Raji (cell line): ENCODE measurements around the gene UFD1.

Source experiments
- POLR2A ChIP-seq: IDR thresholded peaks from 2 replicates; pipeline ENCODE4 v1.6.1; 2011; ENCODE audit warnings: low read depth, low read length, control low read depth; ENCODE audit not compliant: insufficient read depth

UFD1 gene

DNA sequence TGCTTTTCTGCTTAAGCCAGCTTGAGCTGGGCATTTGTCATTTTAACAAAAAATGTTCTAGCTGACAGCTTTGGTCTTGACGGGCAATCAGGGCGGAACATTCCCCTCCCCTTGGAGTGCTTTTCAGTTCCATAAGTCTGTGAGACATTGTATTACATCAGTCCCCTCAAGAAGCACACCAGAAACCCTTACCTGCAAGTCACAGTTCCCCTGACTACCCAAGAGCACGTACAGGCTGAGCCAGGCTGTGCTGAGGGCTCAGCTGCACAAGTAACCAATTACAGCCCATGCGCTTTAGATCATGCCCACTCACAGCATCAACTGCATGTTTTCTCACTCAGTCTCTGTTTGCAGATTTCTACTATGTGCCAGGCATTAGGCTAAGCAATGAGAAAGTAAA, 66.5 kb downstream of the UFD1 start:
- no peak for TF ChIP-seq POLR2A

DNA sequence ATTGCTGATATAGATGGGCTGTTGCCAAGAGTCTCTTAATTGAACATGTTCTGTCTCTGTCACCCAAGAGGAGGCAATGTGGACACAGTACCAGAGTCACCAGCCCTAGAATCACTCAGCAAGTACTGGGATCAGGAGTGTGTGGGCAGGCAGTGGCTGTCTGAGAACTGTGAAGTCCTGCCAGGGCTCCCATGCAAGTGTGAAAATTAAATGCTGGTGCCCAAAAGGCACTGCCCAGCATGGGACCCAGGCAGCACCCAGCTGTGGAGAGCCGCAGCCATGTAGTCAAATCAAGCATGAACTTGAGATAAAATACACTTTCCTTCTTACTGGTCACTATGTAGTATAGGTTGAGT, 67.3 kb downstream of the UFD1 start:
- TF ChIP-seq POLR2A, result no peak

DNA sequence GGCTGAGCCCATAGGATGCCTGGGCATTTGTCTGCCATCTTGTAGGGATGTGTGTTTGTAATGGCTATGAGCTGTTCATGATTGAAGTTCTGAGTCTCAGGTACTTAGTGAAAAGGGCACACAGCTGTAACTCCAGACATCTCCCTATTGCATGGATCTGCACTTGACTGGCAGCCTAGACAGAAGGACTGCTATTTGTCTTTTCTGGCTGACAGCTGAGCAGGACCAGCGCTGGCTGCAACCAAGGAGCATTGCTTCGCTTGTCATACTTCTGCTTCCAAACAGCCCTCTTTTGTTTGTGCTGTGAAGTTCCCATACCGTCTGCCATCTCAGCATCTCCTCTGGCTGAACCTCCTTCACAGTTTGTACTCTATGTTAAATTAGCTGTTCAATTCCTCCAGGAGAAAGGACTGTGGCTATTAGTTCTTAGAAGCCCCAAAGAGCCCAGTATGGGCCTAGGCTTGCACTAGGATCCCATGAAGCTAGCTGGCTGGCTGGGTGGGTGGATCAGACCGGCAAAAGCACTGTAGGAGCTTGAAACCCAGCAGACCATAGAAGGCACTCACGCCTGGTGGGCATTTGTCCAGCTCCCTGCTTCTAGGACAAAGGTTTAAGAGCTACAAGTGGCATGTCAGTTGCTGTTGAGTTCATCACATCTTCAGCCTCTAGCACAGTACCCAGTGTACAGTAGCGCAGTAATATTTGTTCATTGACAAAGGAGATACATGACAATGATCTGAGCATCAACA, 67.9 kb downstream of the UFD1 start:
- no peak for TF ChIP-seq POLR2A

DNA sequence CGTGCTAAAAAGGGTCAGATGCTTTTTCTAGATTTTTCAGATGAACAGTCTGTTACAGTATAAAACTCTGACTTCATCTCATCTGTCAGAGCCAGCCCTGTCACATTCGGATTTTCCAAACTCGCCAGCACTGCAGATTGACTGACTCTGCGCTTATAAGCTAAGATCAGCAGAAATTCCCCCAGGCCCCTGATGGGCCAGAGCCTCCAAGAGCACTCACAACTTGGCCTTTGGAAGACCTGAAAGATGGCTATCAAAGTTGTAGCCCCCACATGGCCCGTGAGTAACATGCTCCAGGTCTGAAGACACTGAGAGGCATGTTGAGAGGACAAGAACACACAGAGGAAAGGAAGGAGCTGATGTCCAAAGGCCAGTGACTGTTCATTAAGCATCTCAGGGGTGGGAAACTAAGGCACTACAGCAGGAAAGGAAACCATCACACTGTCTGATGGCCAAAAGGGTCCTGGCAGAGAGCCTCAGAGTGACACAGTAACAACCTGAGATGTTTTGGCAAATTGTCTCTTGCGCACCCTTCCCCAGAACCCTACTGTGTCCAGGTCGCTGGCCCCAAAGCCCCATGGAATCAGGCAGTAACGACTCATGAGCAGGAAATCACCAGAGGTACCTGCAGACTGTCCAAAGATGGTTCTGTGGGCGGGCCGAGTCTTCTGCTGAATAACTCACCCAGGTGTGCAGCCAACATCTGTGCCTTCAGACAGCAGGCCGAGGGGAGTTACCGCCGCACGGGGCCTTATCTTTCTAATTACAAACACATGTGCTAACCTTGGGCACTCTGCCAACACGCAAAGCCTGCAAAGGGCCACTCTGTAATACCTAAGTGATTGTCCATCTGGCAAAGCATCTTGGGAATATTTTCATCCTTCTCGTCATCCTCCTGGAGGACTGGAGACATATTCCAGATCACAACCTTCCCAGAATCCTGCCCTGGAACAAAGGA, 71.1 kb downstream of the UFD1 start:
- no peak for TF ChIP-seq POLR2A

DNA sequence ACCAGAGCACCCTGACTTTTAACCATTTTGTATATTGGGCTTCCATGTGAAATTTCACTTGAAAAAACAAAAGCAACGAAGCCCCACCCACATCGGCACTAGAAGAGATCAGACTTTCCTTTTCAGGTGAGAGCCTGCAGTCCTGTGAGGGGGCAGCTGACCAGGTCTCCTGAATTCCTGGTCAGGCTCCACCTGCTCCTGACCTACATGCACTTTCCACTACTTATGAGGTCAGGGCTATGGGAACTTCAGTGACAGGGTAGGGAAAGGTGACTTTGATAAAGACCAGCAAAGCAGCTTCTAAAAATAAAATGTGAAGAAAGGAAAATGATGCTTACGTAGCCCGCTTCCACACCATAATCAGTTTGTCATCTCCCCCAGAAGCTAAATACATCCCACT, 72.1 kb downstream of the UFD1 start:
- no peak for TF ChIP-seq POLR2A

DNA sequence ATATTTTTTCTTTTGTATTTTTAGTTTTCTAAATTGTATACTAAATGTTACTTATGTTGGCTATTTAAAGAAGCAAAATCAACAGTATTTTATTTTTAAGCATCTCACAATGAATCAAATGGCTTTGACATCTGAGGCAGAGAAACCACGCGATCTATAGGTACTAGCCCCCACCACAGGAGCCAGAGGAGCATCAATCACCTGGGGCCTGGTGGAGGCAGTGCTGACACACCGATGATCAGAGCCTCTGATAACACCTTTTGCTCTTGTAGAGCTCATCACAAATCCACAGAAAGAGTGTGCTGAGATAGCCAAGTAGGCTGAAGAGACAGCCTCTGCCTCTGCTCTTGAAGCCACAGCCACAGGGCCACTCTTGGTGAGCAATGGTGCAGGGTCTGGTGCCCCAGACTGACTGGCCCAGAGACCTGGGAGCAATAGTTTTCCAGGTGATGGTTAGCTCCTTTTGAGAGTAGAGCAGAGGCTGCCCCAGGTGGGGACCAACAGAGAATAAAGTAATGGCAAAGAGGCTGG, 72.6 kb downstream of the UFD1 start:
- no peak for TF ChIP-seq POLR2A

DNA sequence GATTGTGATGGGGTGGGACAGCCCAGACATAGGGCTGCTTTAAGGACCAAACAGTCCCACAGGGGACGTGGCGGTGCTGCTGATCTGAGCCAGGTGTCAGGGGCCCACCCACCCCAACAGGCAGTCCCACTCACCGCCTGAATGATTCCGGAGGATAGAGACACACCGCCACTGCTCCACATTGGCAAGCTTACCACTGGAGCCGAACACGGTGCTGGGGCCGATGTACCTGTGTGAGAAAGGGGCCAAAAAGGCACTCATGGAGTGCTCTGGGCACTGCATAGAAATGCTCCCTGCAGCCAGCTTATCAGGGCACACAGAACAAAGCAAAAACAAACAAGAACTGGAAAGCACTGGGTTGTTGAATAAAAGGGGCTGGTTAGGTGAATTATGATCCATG, 73.3 kb downstream of the UFD1 start:
- TF ChIP-seq POLR2A, result no peak

DNA sequence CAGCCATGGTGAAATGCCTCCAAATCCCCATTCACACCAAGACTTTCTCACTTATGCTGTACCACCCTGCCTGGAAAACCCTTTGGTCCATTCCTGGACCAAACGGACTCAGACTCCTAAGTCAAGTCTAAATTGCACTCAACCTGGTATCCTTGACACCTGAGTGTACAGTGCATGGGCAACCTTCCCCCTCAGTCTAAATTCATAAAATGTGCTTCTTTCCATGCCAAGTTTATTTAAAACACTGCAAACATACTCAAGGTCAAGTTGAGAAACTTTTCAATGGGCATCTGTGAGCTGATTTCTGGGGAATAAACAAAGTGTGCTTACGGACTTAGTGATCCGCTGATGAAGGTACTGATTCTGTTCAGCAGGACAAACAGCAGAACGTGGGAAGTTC, 73.9 kb downstream of the UFD1 start:
- TF ChIP-seq POLR2A, result no peak

DNA sequence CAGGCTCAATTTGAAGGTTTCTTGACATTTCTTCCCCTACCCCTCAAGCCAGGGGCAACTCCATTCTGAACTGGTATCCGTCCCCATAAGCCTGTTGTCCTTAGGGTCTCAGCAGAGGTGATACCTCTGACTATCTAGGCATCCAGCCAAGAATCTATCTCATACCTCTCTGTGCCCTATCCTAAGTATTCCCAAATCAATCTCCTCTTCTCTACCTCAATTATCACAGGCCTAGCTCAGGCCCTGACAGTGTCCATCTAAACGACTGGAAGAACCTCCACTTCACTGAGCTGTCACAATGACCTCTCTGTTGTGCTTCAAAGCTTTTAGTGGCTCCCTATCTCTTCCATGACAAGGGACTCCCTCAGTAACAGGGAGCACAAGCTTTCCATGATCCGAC, 74.3 kb downstream of the UFD1 start:
- TF ChIP-seq POLR2A, result no peak

DNA sequence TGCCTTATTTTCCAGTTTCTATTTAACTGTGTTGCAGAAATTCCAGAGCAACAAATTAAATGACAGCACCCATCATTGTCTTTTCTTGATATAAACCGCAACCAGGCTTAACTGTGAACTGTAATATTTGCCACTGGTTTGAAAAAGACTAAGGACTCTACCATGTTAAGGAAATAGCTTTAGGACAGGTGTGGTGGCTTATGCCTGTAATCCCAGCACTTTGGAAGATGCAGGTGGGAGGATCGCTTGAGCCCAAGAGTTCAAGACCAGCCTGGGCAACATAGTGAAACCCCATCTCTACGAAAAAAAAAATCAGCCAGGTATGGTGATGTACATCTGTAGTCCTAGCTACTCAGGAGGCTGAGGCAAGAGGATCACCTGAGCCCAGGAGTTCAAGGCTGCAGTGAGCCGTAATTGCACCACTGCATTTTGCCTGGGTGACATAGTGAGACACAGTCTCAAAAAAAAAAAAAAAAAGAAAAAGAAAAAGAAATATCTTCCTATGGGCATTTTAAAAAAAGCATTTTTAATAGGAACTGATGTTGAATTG, 76.3 kb downstream of the UFD1 start:
- TF ChIP-seq POLR2A, result no peak

DNA sequence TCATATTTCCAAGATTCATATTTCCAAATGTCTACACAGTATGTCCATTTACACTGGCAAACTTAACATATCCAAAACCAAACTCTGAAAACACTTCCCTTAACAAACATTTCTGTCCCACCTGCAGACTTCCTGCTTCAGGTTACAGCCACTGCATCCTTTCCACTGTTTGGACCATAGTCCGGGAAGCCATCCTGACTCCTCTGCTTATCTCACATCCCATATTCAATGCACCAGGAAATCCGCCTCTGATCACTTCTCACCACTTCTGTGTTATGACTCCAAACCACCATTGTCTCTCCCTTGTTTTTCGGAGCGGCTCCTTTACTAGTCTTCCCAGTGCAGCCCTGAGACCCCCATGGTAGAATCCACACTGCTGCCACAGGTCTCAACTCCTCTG, 77.5 kb downstream of the UFD1 start:
- TF ChIP-seq POLR2A, result no peak

DNA sequence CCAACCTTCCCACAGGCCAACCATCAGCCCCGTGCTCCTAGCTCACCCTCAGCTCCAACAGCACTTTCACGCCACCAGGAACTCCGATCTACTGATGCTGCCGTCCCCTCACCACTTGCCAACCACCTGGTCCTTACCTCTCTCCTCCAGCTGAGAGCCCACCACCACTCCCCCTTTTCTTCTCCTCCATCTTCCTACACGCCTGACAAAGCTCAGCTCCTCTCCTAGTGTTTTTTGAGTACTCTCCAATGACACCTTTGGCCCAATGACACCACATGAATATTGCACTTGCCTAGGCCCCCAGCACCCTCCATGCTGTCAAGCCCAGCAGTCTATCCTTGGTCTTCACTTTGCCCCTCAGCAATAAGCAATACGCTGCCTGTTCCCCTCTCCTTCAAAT, 78.1 kb downstream of the UFD1 start:
- no peak for TF ChIP-seq POLR2A
